Pons (tissue), 1 donor: ENCODE results near the gene CADM1.

Source experiments
- DNase-seq: peaks from one replicate; pipeline ENCODE4 v3.0.0-alpha.2; 2016; ENCODE audit warnings: low spot score

CADM1 gene

DNA sequence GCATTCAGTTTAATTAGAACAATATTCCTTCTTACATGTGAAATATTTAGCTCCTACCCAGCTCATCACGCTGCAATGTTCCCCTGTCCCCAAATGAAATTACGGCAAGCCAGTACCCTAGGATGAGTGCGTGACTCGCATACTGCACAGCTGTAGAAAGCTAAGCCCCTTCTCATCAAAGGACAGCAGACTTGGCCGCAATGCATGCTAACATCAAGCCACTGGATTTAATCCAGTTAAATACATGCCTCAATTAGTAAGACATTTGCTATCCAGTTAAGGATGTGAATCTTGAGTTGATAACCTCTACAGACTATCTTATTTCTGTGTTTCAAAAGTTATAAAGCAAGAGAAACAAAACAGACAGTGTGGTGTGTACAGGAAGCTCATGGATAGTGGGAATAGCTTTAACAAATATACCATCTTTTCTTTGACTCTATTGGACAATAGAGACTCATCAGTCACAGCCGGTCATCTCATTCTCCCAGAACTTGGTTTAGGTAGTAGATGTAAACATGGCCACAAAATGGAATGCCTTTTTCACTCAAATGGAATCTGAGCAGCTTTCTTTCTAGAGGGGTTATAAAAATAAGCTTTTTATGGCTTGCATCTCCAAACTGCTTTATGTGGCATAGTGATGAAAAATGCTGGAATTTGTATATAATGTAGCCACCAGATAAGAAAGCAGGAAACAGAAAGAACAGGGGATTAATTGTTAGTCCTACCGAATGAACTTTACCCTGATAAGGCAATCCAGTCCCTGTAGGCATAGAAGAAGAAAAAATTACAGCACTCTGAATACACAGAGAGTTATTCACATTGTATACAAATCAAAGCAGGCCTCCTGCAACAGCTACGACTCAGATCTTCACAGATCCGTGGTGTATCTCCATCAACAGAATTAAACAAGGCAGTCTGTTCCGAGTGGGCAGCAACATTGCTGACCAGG is 224.1 kb downstream of the CADM1 start:
- DNase-seq = no peak

- no peak for DNase-seq
These were observed 227.4 kb downstream of the CADM1 start for GRCh38 chr11:115276799-115277198.

GRCh38 chr11:115276191-115276590 is 228.0 kb downstream of the CADM1 start:
- DNase-seq = no peak

GRCh38 chr11:115275045-115275444 is 229.2 kb downstream of the CADM1 start:
- DNase-seq = no peak

DNA sequence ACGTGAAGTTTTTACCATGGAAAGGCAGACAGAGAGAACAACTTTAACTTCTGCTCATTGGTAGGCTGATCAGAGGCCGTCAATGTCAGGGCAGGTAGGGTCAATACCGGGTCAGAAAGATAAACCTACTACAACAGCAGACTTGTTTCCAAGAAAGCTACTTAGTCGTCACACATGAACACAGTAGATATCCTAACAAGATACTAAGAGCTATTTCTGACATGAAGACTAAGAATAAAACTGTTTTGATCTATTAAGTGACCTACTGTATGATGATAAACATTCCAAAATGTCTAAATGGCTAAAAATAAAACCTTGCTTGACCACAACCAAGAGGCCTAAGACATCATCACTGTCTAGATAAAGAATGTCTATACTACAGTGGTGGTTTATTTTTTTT is 231.3 kb downstream of the CADM1 start:
- no peak for DNase-seq

DNA sequence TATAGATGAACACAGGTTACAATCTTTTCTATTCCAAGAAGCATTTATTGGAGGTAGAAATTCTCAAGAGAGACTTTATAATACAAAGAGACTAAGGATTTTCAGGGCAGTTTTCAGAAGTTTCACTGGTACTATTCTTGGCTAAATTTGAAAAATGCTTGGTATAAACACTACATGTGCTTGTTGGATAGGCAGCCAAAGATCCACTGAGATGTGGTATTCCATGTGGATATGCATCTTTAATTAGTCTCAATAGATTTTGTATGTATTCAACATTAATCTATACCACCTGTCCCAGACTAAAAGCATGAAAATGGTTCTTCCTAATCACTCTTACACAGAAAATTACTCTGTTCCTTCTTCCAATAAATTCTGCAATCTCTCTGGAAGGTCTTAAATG is 232.6 kb downstream of the CADM1 start:
- DNase-seq = no peak

GRCh38 chr11:115269191-115269950 is 234.8 kb downstream of the CADM1 start:
- no peak for DNase-seq

DNA sequence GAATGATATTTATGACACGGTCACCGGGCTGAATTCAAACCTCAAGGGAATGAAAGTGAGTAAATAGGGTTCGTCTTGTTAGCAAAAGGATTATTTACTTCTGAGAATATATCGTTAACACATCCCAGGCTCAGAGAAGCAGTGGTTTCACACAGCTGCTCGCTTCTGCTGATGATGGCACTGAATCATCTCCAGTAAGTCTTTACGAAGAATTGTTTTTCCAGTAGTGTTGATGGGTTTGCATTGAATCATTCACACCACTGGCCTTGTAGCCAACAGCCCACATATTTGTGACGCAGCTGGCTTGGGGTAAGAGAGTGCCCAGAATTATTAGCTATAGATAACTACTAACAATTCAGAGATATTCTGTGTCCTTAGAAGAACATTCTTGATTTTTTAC is 236.3 kb downstream of the CADM1 start:
- no peak for DNase-seq

DNA sequence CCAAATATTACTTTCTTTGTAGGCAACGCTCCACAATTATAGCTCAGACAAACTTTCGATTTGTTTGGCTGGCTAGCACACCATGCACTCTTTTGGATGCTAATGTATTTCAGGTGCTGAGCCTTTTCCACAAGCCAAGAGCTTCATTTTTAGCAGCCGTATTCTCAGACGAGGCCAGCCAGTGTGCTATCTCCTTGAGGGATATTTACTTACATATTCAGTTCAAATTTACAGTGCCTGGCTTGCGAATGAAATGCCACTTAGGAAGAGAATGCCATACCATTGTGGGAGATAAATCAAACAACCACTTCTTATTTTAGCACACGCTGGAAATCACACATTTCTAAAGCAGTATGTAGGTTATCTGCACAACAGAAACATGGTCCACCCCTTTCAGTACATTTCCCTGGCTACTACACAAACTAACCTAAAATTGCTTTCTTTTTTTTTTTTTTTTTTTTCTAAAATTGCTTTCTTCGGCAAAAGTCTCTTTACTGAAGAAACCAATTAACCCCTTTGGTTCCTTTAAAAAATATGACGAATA is 236.9 kb downstream of the CADM1 start:
- DNase-seq = no peak

DNA sequence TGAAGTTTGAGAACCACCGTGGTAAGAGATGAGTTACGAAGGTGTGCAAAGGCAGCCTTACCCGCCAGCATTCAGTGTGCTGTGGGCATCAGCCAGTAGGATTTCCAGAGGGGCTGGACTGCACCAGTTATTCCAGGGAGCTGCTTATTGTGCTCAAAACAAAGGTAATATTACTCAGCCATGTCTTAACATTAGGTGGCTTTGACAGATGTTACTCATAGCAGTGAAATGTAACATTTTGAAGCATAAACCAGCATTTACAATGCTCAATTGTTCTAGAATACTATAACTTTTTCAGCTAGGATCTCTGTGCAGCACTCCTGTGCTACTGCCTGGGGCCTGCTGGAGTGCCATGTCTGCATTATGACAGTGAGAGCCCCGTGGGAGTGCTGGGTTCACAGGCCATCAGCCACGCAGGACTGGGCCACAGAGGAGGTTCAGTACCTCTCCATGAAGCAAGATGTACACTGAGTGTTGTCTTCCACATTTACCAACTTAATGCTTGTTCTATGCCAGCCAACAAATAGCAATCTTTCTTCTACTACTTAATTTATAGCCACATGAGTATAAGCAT is 238.1 kb downstream of the CADM1 start:
- DNase-seq = no peak

DNA sequence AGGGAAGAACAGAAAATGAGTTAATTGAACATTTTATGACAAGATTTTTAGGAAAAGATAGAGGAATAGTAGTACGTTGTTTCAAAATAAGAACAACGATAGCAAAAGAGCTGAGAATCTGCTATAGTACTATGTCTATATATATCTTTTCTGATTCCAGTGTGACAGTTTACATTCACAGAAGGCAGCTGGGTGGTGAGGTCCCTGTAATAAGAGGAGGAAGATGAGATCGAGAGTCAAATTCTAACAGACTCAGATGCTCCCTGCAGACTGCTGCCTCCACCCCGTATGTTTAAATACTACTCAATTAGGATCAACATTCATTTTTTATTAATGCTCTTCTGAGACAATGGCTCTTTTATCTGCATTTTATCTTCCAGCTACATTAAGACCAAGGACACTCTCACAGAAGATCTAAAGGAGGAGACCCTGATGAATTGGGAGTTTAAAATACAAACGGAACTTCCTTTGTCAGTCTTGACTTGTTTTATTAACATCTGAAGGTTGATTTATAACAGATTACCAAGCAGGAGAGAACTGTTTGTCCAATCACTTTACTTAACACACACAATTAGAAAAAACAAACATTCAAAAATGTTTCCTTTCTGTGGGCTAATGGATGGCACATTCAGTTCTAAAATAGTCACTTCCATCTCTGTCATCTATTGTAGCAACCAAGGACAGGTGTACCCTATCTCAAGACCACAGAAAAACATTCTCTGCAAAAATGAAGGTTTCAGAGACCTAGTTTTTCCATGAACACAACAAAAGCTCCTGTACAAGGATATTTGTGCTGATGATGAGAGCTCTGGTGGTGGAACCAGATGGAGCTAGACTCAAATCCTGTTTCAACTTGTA is 240.2 kb downstream of the CADM1 start:
- DNase-seq = no peak

- no peak for DNase-seq
These were observed 246.0 kb downstream of the CADM1 start for GRCh38 chr11:115258216-115258615.

- no peak for DNase-seq
These were observed 246.5 kb downstream of the CADM1 start for GRCh38 chr11:115257678-115258077.

DNA sequence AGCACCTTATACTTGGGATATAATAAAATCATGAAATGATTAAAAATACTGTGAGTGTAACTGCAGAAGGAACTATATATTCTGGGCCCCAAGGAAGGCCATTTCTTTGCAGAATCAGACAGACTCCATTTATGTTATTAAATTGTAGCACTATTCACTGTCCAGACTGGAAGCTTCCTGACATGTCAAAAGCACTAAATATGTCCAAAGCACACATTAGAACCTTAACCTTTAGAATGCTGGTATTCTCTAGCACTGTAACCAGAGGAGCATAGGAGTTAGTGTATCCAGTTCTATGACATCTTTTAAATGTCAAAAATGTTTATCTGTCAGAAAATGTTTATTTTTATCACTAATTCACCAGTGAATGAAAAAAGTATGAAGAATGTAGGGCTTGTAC is 246.9 kb downstream of the CADM1 start:
- no peak for DNase-seq

DNA sequence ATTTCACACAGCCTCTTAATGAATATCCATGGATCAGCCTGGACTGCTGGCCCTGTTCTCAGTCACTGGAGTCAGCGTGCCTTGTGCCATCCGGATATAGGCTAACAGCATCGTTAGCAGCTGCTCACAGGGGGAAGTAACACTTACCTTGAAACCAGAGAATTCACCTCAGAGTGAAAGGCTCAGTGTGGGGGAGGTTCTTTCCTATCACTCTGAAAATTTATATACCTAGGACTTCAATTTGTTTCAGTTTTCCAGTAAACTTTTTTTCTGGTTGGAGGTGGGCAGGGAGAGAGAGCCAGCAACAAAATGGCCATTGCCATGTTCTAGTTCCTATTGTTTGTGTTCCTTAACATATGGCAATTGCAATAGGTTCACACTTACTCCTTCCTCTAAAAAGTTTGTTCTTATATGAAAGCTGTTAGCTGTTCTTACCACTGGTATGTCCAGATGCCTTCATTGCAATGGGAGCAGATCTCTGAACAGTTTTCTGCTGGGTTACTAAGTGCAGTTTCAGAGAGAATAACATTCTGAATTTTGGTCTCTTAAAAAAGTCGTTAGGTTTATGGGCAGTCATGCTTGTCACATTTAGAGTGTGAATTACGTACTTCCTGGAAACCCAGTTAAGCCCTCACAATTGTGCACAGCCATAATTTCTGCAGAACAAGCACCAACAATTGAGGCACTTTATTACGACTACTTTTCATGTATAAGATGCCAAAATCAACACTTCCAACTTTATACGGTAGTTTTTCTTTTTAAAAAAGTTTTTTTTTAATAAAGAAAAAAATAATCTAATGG is 247.6 kb downstream of the CADM1 start:
- DNase-seq = no peak

DNA sequence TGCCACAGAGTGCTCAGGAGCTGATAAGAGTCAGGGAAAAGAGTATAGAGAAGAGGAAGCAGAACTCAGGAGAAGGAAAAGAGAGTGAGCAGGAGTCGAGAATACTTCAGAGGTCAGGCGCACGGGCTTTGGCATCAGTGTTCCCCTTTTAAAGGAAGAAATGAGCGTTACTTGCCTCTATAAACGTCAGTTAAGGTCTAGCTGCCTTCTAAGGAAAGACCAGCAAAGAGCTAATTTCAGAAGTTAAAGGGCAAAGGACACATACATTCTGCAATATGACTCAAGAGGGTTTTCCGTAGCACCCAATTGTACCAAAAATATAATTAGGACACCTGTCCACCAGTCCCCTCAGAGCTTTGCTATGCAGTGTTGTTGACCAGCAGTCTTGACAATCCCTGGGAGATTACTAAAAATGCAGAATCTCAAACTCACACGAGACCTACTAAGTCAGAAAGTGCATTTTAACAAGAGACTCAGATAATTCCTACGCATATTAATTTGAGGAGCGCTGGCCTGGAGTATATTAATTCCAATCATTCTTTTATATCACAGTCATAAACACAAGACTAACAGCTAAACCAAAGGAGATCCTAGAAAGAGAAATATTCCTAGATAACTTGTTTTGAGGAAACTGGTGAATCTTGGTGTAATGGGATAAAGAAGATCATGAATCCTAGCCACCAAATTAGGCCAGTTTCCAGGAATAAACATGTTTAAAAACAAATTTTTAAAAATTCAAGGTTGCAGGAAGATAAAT is 249.0 kb downstream of the CADM1 start:
- DNase-seq = no peak

DNA sequence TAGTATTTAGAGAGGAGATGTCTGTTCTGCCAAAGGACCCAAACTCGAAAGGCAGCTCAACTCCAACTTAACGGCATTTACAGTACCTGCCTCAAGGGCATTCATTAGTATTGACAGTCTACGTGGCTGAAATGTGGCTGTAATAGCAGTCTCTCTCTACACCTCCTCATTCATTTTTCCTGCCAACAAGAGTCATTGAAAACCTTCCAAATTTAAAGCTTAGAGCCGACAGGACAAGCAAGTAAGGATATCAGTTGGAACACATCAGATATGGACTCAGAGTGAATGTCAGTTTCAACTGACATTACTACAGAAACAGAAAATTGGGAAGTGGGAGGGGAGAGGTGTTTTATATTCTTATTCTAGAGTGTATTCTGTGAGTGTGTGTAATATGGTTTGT is 253.1 kb downstream of the CADM1 start:
- DNase-seq = no peak

GRCh38 chr11:115249061-115249578 is 255.1 kb downstream of the CADM1 start:
- DNase-seq = no peak

- DNase-seq = no peak
These were observed 256.3 kb downstream of the CADM1 start for GRCh38 chr11:115247953-115248352.

DNA sequence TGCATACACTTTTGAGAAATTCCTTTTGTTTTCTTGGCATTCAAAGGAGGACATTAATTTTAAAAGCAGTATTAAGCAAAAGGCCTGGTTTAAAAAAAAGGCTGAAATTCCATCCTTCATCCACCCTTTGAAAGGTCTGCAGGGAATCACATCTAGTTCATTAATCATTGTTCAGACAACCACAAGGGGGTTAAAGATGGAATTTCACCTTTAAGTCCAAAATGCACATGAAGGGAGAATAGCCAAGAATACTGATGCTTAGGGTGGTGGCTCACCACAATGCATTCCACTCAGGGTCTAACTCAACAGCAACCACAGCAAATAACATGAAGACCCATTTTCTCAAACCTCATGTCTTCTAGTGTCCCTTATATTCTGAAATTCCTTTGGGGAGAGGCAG is 256.9 kb downstream of the CADM1 start:
- DNase-seq = no peak
